ENCODE measurements around the gene PIGN.

PIGN gene

GRCh38 chr18:62028715-62029114, 158.1 kb downstream of the PIGN start:
- TF ChIP-seq CTCF (IDR thresholded peaks at IDR 0.05; ENCODE audit: low read depth, low read length): no peak
- H3K4me3 ChIP-seq (ENCODE audit: low read depth, low read length): no peak overlapping the region

GRCh38 chr18:62027914-62028520, 158.8 kb downstream of the PIGN start:
- H3K4me3 ChIP-seq (ENCODE audit: low read depth, low read length): no peak overlapping the region
- TF ChIP-seq CTCF (IDR thresholded peaks at IDR 0.05; ENCODE audit: low read depth, low read length): no peak

GRCh38 chr18:62026586-62026985, 160.3 kb downstream of the PIGN start:
- H3K4me3 ChIP-seq (ENCODE audit: low read depth, low read length): no peak overlapping the region
- no peak for TF ChIP-seq CTCF (IDR thresholded peaks at IDR 0.05; ENCODE audit: low read depth, low read length)

GRCh38 chr18:62024983-62025382, 161.9 kb downstream of the PIGN start:
- TF ChIP-seq CTCF (IDR thresholded peaks at IDR 0.05; ENCODE audit: low read depth, low read length): no peak
- no peak overlapping the region for H3K4me3 ChIP-seq (ENCODE audit: low read depth, low read length)

- no peak overlapping the region for H3K4me3 ChIP-seq (ENCODE audit: low read depth, low read length)
- TF ChIP-seq CTCF (IDR thresholded peaks at IDR 0.05; ENCODE audit: low read depth, low read length): no peak
These were observed 163.3 kb downstream of the PIGN start for GRCh38 chr18:62023536-62023935.

GRCh38 chr18:62018759-62019041, 168.2 kb downstream of the PIGN start:
- TF ChIP-seq CTCF (IDR thresholded peaks at IDR 0.05; ENCODE audit: low read depth, low read length): no peak
- no peak overlapping the region for H3K4me3 ChIP-seq (ENCODE audit: low read depth, low read length)

- no peak for TF ChIP-seq CTCF (IDR thresholded peaks at IDR 0.05; ENCODE audit: low read depth, low read length)
- H3K4me3 ChIP-seq (ENCODE audit: low read depth, low read length): no peak overlapping the region
These were observed 168.7 kb downstream of the PIGN start for GRCh38 chr18:62018034-62018758.
